ENCODE results near the gene BTBD17.

DNA sequence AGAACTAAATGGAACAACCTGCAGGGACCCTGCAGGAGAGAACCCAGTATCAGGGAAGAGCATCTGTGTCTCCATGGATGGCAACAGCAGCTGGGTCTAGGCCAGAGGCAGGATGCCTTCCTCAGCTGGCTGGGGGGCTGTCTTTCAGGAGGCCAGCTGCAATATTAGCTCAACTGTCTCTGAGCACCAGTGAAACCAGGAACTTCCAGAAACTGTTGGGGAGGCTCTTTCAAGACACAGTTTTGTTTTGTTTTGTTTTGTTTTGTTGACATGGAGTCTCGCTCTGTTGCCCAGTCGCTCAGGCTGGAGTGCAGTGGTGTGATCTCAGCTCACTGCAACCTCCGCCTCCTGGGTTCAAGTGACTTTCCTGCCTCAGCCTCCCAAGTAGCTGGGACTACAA is 13.2 kb upstream of the BTBD17 start:
- TF ChIP-seq CTCF (IDR thresholded peaks at IDR 0.05; ENCODE audit: insufficient read depth, low read depth, low read length) = no peak
- TF ChIP-seq EZH2 (IDR thresholded peaks at IDR 0.05; ENCODE audit: insufficient read depth, low read length) = no peak
